Measurements from ENCODE around the gene SLC25A11.
A peak's percentile ranks its signal among the peaks of the same experiment; 100 is the strongest.

Gene SLC25A11

GRCh38 chr17:4969551-4970173 lies 29.8 kb upstream of the SLC25A11 start:
- no peak for TF ChIP-seq CTCF (conservative IDR thresholded peaks at IDR 0.05)
- H3K27ac ChIP-seq: peak overlapping the region; percentile 85; the same call in 1 of the 2 replicates

- H3K27ac ChIP-seq: peak overlapping the region; percentile 85
- no peak for TF ChIP-seq CTCF (conservative IDR thresholded peaks at IDR 0.05)
These were observed 29.3 kb upstream of the SLC25A11 start for GRCh38 chr17:4969047-4969550.

- H3K27ac ChIP-seq: peak overlapping the region; percentile 85
- no peak for TF ChIP-seq CTCF (conservative IDR thresholded peaks at IDR 0.05)
These were observed 28.7 kb upstream of the SLC25A11 start for GRCh38 chr17:4968486-4969046.

- no peak for TF ChIP-seq CTCF (conservative IDR thresholded peaks at IDR 0.05)
- peak within 1 kb of the TSS; percentile 85 for H3K27ac ChIP-seq
These were observed 28.0 kb upstream of the SLC25A11 start, which contains the start of gene SPAG7 for GRCh38 chr17:4967539-4968485. Gene SPAG7, minus strand, starts transcription at chr17:4967817. Its CDS starts 13 bp downstream, at chr17:4967804.

GRCh38 chr17:4966844-4967538 lies 27.1 kb upstream of the SLC25A11 start:
- peak overlapping the region; percentile 85 for H3K27ac ChIP-seq
- TF ChIP-seq CTCF (conservative IDR thresholded peaks at IDR 0.05): no peak

GRCh38 chr17:4965311-4965986 lies 25.6 kb upstream of the SLC25A11 start:
- H3K27ac ChIP-seq: no peak overlapping the region
- no peak for TF ChIP-seq CTCF (conservative IDR thresholded peaks at IDR 0.05)
